HEK293 (cell line): ENCODE results near the gene PBX3.

Experiments used
- CTCF ChIA-PET: fragments of 350-600 bp; formaldehyde crosslinking; extraction: SDS; loops from one replicate; lab custom pipeline; 2021; ENCODE audit warnings: antibody characterized with exemption; lab: Yijun Ruan, JAX
- POLR2A ChIA-PET: fragments of 300-600 bp; formaldehyde crosslinking; extraction: SDS; loops from one replicate; lab custom pipeline; 2020; ENCODE audit warnings: antibody characterized with exemption, inconsistent platforms; lab: Yijun Ruan, JAX
- H3K27ac ChIP-seq: fragments of 200-500 bp; sonication (Bioruptor generic); 2 replicates; pipeline ENCODE4 v1.5.1; 2014; ENCODE audit warnings: low read depth, low read length, control low read depth, inconsistent platforms; ENCODE audit errors: extremely low read depth
- H3K36me3 ChIP-seq, 2 experiments: fragments of 200-500 bp in 1 of 2; sonication (Bioruptor generic) in 1 of 2; 1 replicate in 1 of 2; 2 replicates in 1 of 2; pipeline ENCODE4 v1.5.1; 2014 to 2017; ENCODE audit warnings: inconsistent platforms in 2 of 2, low read length in 2 of 2; ENCODE audit not compliant: control insufficient read depth in 2 of 2, insufficient read depth in 1 of 2
- H3K4me1 ChIP-seq: fragments of 200-500 bp; sonication (Bioruptor generic); 2 replicates; pipeline ENCODE4 v1.5.1; 2014; ENCODE audit warnings: mild to moderate bottlenecking, low read length, inconsistent platforms; ENCODE audit not compliant: control insufficient read depth, insufficient read depth
- H3K4me3 ChIP-seq: 2 replicates; pipeline ENCODE4 v1.5.1; 2011; ENCODE audit warnings: low read depth, mild to moderate bottlenecking, control low read depth, low read length, moderate library complexity
- H3K9me3 ChIP-seq: fragments of 200-500 bp; sonication (Bioruptor generic); 2 replicates; pipeline ENCODE4 v1.5.1; 2014; ENCODE audit warnings: low read depth, low read length, inconsistent platforms; ENCODE audit not compliant: control insufficient read depth, insufficient read depth
- BCL11A ChIP-seq: fragments of 450-650 bp; formaldehyde crosslinking; IDR thresholded peaks from 2 replicates; pipeline ENCODE4 v1.5.1; 2016; ENCODE audit warnings: low read depth, missing biosample characterization, missing genetic modification characterization
- SALL2 ChIP-seq: fragments of 450-650 bp; formaldehyde crosslinking; IDR thresholded peaks from 2 replicates; pipeline ENCODE4 v1.5.0; 2017; ENCODE audit warnings: missing biosample characterization, mild to moderate bottlenecking, missing genetic modification characterization, borderline replicate concordance
- SP2 ChIP-seq: fragments of 450-650 bp; formaldehyde crosslinking; IDR thresholded peaks from 2 replicates; pipeline ENCODE4 v1.5.1; 2016; ENCODE audit warnings: missing biosample characterization, missing genetic modification characterization
- ZFHX2 ChIP-seq: fragments of 450-650 bp; formaldehyde crosslinking; conservative IDR thresholded peaks from 2 replicates; pipeline ENCODE4 v1.5.1; 2016; ENCODE audit warnings: missing biosample characterization, missing genetic modification characterization
- ZNF10 ChIP-seq: fragments of 450-650 bp; formaldehyde crosslinking; IDR thresholded peaks from 2 replicates; pipeline ENCODE4 v1.5.1; 2017; ENCODE audit warnings: missing biosample characterization, missing genetic modification characterization
- ZNF146 ChIP-seq: fragments of 450-650 bp; formaldehyde crosslinking; IDR thresholded peaks from 2 replicates; pipeline ENCODE4 v1.5.1; 2016; ENCODE audit warnings: missing biosample characterization, missing genetic modification characterization
- ZNF19 ChIP-seq: fragments of 450-650 bp; formaldehyde crosslinking; IDR thresholded peaks from 2 replicates; pipeline ENCODE4; 2016; ENCODE audit warnings: missing biosample characterization, missing genetic modification characterization, low read depth
- ZNF211 ChIP-seq: fragments of 450-650 bp; formaldehyde crosslinking; IDR thresholded peaks from 2 replicates; pipeline ENCODE4 v1.5.1; 2016; ENCODE audit warnings: low read depth, missing biosample characterization, missing genetic modification characterization
- ZNF24 ChIP-seq: fragments of 450-650 bp; formaldehyde crosslinking; IDR thresholded peaks from 2 replicates; pipeline ENCODE4 v1.5.1; 2016; ENCODE audit warnings: missing biosample characterization, missing genetic modification characterization
- ZNF266 ChIP-seq: fragments of 450-650 bp; formaldehyde crosslinking; IDR thresholded peaks from 2 replicates; pipeline ENCODE4 v1.5.1; 2016; ENCODE audit warnings: missing biosample characterization, missing genetic modification characterization, low read depth
- ZNF404 ChIP-seq: fragments of 450-650 bp; formaldehyde crosslinking; IDR thresholded peaks from 2 replicates; pipeline ENCODE4 v1.5.1; 2017; ENCODE audit warnings: missing biosample characterization, missing genetic modification characterization
- ZNF423 ChIP-seq: fragments of 450-650 bp; formaldehyde crosslinking; IDR thresholded peaks from 2 replicates; pipeline ENCODE4 v1.5.1; 2016; ENCODE audit warnings: missing biosample characterization, missing genetic modification characterization
- ZNF501 ChIP-seq: fragments of 450-650 bp; formaldehyde crosslinking; IDR thresholded peaks from 2 replicates; pipeline ENCODE4 v1.5.1; 2016; ENCODE audit warnings: missing biosample characterization, missing genetic modification characterization
- ZNF610 ChIP-seq: fragments of 450-650 bp; formaldehyde crosslinking; IDR thresholded peaks from 2 replicates; pipeline ENCODE4 v1.5.1; 2016; ENCODE audit warnings: missing biosample characterization, missing genetic modification characterization, borderline replicate concordance
- ZNF76 ChIP-seq: fragments of 450-650 bp; formaldehyde crosslinking; IDR thresholded peaks from 2 replicates; pipeline ENCODE4; 2016; ENCODE audit warnings: low read depth, missing biosample characterization, missing genetic modification characterization, borderline replicate concordance
- TF ChIP-seq, protein P1 (sequence below): fragments of 450-650 bp; formaldehyde crosslinking; conservative IDR thresholded peaks from 2 replicates; pipeline ENCODE4 v1.5.1; 2016; ENCODE audit warnings: low read depth, missing biosample characterization, missing genetic modification characterization
- TF ChIP-seq, protein P2 (sequence below): fragments of 450-650 bp; formaldehyde crosslinking; IDR thresholded peaks from 2 replicates; pipeline ENCODE4 v1.5.1; 2016; ENCODE audit warnings: missing biosample characterization, missing genetic modification characterization
- TF ChIP-seq, protein P3 (sequence below): fragments of 450-650 bp; formaldehyde crosslinking; IDR thresholded peaks from 2 replicates; pipeline ENCODE4 v1.5.1; 2016; ENCODE audit warnings: missing biosample characterization, missing genetic modification characterization
- TF ChIP-seq, protein P4 (sequence below): fragments of 450-650 bp; formaldehyde crosslinking; IDR thresholded peaks from 2 replicates; pipeline ENCODE4 v1.5.0; 2017; ENCODE audit warnings: missing biosample characterization, missing genetic modification characterization, borderline replicate concordance

PBX3 gene

DNA sequence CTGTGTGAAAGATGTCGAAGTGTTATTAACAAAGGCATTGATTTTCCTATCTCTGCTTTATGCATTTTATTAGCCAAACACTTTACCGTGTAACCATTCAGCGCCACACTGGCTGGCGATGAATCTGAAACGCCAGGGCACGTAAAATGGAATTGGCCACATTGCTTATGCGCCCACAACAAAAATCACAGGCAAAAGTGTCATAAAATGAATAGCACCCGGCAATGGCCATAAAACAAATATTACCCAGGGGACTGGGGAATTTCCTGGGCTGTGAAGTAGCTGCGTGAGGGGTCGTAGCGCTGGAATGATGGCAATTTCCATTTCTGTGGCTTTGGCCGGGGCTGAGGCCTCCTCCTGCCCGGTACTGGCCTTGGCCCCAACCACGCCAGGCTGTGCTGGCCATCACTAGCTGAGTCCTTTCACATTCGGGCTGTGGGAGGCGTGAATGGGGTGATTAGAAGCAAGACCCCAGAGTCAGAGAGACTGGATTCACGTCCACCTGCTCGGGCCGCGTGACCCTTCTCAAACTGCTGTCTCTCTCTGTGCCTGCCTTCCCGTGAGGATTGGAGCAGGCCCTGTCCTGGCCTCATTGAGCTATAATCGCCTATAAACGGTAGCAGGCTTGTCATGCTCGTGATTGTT lies 254.5 kb downstream of the PBX3 start (continued):
- TF ChIP-seq, protein P1, sequence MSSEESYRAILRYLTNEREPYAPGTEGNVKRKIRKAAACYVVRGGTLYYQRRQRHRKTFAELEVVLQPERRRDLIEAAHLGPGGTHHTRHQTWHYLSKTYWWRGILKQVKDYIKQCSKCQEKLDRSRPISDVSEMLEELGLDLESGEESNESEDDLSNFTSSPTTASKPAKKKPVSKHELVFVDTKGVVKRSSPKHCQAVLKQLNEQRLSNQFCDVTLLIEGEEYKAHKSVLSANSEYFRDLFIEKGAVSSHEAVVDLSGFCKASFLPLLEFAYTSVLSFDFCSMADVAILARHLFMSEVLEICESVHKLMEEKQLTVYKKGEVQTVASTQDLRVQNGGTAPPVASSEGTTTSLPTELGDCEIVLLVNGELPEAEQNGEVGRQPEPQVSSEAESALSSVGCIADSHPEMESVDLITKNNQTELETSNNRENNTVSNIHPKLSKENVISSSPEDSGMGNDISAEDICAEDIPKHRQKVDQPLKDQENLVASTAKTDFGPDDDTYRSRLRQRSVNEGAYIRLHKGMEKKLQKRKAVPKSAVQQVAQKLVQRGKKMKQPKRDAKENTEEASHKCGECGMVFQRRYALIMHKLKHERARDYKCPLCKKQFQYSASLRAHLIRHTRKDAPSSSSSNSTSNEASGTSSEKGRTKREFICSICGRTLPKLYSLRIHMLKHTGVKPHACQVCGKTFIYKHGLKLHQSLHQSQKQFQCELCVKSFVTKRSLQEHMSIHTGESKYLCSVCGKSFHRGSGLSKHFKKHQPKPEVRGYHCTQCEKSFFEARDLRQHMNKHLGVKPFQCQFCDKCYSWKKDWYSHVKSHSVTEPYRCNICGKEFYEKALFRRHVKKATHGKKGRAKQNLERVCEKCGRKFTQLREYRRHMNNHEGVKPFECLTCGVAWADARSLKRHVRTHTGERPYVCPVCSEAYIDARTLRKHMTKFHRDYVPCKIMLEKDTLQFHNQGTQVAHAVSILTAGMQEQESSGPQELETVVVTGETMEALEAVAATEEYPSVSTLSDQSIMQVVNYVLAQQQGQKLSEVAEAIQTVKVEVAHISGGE, result no peak
- TF ChIP-seq ZNF404 (no peak), ZFHX2 (tag by site-specific recombination) (no peak), ZNF24 (tag by site-specific recombination) (no peak), SALL2 (no peak)

DNA sequence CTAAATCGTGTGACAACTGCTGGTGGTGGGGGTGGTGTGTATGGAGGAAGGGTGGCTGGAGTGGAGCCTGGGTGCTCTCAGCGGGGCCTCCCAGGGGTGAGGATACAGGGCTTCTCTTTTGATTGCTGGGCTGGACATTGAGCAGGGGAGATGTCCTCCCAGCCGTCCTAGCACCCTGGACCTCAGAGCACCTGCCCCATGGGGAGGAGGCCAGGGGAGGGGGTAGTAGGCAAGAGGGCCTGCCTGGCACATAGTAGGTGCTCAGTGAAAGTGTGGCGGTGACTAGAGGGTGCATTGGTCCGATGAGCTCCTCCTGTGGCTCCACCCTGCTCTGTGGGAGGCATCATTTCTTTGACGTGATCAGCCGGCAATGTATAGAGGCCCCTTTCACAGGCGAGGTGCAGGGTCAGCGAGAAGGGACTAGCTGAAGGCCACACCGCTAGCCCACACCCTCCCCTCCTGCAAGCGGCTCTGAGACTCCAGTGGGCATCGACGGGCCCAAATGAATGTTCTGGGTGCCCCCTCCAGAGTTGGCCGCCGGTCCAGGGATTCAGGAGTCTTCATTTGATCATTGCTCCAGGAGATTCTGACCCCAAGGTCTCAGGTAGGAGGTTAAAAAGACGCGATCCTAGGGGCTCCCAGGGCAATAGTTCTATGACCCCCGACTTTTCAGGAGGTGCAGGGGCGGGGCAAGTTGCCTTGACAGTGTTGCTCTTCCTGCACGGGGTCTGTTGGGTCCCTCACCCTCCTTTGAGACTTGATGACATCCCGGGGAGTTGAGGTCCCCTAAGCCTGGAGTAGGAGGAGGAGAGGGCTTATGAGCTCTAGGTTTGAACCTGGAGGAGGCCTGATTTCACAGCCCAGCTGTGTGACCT lies 255.5 kb downstream of the PBX3 start:
- POLR2A ChIA-PET, result no interaction called here

More for the DNA sequence above, 255.5 kb downstream of the PBX3 start:
- TF ChIP-seq ZNF423 (tag by site-specific recombination), result no peak
- TF ChIP-seq, protein P2, sequence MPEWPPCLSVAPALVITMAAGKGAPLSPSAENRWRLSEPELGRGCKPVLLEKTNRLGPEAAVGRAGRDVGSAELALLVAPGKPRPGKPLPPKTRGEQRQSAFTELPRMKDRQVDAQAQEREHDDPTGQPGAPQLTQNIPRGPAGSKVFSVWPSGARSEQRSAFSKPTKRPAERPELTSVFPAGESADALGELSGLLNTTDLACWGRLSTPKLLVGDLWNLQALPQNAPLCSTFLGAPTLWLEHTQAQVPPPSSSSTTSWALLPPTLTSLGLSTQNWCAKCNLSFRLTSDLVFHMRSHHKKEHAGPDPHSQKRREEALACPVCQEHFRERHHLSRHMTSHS, result no peak
- no peak for TF ChIP-seq ZNF19 (tag by site-specific recombination)
- no peak for TF ChIP-seq ZNF24 (tag by site-specific recombination)
- TF ChIP-seq ZNF211 (tag by site-specific recombination), result no peak
- no peak for TF ChIP-seq SP2 (tag by site-specific recombination)
- no peak for TF ChIP-seq ZNF76 (tag by site-specific recombination)
- TF ChIP-seq, protein P3, sequence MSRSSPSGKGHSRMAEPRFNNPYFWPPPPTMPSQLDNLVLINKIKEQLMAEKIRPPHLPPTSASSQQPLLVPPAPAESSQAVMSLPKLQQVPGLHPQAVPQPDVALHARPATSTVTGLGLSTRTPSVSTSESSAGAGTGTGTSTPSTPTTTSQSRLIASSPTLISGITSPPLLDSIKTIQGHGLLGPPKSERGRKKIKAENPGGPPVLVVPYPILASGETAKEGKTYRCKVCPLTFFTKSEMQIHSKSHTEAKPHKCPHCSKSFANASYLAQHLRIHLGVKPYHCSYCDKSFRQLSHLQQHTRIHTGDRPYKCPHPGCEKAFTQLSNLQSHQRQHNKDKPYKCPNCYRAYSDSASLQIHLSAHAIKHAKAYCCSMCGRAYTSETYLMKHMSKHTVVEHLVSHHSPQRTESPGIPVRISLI (tag by site-specific recombination), result no peak
- TF ChIP-seq, protein P4, sequence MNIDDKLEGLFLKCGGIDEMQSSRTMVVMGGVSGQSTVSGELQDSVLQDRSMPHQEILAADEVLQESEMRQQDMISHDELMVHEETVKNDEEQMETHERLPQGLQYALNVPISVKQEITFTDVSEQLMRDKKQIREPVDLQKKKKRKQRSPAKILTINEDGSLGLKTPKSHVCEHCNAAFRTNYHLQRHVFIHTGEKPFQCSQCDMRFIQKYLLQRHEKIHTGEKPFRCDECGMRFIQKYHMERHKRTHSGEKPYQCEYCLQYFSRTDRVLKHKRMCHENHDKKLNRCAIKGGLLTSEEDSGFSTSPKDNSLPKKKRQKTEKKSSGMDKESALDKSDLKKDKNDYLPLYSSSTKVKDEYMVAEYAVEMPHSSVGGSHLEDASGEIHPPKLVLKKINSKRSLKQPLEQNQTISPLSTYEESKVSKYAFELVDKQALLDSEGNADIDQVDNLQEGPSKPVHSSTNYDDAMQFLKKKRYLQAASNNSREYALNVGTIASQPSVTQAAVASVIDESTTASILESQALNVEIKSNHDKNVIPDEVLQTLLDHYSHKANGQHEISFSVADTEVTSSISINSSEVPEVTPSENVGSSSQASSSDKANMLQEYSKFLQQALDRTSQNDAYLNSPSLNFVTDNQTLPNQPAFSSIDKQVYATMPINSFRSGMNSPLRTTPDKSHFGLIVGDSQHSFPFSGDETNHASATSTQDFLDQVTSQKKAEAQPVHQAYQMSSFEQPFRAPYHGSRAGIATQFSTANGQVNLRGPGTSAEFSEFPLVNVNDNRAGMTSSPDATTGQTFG (tag by site-specific recombination), result no peak
- no peak for TF ChIP-seq BCL11A (tag by site-specific recombination)
- TF ChIP-seq ZNF501 (tag by site-specific recombination), result no peak
- TF ChIP-seq SALL2, result no peak
- no peak for TF ChIP-seq ZNF10
- TF ChIP-seq ZNF610, result no peak
- TF ChIP-seq ZNF266 (tag by site-specific recombination), result no peak
- no peak for TF ChIP-seq ZNF146 (tag by site-specific recombination)
- CTCF ChIA-PET, result interaction anchor here (0.6 kb wide), 2 partner anchors 508 to 1607 kb away, joined by 3 to 4 read pairs; no protein-coding TSS in a partner anchor
- Histone ChIP-seq H3K4me3 (no peak overlapping the region), H3K36me3 (no peaks in the 10 kb centered on the region), H3K4me1 (no peaks in the 10 kb centered on the region), H3K9me3 (no peaks in the 10 kb centered on the region), H3K27ac (no peak overlapping the region)
